SK-MEL-5 (cell line): ENCODE measurements around the gene PRKG1. TPM values are rescaled to one million over a fixed set of nuclear protein-coding genes. Genes with fewer than 3 reads are reported as not detected.
"Not testable (repeated sequence)": the region's sequence is repeated elsewhere in the genome, so short reads cannot be mapped to it uniquely, and the experiment has no call there.

Source experiments
- DNase-seq: peaks from one replicate; pipeline ENCODE4 v3.0.0-alpha.2; 2016; ENCODE audit warnings: low read depth, low spot score
- in situ Hi-C: cut with HindIII; loops from 2 replicates; pipeline ENCODE4 v1.10.0; 2016; ENCODE audit warnings: low sequenced_read_pairs, high pct_unique_total_duplicates, low pct_unique_long_range_greater_than_20kb
- total RNA-seq: library from RNA; depleted of rRNA; stranded (reverse); fragments of >200 nt; shearing (Covaris generic); gene quantifications from 2 replicates; pipeline ENCODE4 v1.2.3, GENCODE V29; 2014

Gene PRKG1
- total RNA-seq, 1 experiment from 2014 or later: 4.6 TPM

DNA sequence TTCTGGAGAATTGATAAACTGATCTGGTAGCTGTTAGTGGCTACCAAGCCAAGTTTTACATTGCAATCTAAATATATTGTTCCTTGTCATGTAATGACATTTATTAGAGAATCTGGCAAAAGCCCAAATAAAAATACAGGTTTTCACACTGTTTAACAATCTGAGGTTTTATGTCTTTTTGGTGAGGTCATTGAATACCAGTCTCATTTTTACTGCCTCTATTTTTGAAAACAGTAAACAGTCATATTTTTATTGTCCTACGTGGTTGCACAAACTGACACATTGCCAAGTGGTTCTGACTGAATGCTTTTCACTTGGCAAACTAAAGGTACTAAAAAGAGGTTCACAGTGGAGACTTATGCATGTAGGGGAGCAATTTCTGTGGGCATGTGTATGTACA lies 157.5 kb downstream of the PRKG1 start:
- in situ Hi-C loops: no loop called here

DNA sequence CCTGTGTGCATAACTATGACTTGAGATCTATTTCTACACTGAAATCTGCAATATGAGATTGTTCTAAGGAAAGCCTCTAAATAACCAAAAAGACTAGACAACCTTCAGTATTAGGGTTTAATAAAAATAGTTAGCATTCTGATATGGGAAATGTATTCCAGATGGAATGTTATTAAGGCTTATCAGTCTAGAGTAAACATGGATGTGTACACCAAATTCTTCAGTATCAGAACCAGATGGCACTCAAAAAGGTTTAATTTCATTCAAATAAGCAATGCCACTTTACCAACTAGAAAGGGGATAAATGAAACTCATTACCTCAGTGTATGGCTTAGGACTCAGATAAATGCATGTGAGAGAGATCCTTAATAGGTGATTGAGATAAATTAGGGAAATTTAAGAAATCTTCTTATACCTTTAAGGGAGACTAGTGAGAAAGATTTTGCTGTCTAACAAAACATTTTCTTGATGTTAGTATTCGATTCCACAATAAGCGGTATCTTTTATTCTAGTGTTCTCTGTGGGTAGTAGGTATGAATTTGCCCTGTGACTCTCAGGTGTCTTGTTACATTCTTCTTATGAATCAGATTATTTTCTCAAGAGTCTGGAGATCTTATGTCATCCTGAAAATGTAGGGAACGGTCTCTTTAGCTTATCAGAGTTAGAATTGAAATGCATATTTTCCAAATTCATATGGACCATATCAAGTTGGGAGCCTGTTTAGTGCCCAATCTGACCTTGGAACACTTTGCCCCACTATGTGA lies 159.2 kb downstream of the PRKG1 start:
- in situ Hi-C loops: no loop called here
- DNase-seq: no peak

More for the DNA sequence above, 157.5 kb downstream of the PRKG1 start:
- DNase-seq: no peak

DNA sequence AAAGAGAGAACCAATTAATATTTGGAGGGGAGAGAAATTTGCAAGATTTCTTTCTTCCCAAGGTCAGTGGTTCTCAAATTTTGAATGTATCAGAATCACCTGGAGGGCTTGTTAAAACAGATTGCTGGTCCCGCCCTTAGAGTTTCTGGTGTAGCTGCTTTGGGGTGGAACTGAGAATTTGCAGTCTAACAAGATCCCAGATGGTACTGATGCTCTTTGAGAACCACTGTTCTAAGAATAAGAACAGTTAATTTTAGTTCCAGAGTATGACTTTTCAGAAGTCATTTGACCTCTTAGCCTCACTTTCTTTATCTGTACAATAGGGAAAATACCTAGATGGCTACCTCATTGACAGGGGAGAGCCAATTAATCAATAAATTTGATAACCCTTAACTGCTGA lies 161.6 kb downstream of the PRKG1 start:
- DNase-seq: no peak
- in situ Hi-C loops: no loop called here

DNA sequence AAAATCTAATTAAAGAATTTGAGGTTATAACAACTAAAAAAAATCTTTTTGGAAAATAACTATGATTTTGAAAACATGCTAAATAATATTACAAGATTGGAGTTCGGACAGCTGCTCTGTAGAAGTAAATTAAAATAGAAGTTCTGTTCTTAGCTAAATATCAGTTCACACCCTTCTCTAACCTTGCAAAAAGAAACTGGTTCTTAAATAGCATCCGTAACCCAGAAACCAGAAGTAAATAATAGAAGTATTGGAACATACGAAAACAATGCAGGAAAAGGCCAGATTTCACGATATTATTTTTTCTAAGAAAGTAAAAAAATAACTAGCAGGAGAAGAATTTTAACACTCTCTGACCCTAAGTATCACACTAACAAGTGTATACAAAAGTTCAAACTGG lies 164.7 kb downstream of the PRKG1 start:
- in situ Hi-C loops: no loop called here
- DNase-seq: no peak

DNA sequence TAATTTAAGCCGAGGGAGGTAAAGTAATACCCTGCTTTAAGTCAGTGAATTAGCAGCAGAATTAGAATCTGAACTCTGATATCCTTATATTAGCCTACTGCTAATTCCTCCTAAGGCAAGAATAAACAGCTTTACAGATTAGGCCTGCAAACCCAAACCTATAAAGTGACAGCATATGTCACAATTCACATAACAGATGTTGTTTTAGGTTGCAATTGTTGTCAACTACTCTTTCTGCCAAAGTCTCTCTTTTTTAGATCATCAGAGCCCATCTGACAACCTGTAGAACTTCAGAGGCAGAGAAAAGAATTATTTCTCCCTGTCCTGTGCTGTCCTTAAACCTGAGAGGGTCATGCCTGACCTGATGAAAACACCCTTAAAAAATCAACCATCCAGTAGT lies 167.2 kb downstream of the PRKG1 start:
- DNase-seq: no peak
- in situ Hi-C loops: no loop called here

DNA sequence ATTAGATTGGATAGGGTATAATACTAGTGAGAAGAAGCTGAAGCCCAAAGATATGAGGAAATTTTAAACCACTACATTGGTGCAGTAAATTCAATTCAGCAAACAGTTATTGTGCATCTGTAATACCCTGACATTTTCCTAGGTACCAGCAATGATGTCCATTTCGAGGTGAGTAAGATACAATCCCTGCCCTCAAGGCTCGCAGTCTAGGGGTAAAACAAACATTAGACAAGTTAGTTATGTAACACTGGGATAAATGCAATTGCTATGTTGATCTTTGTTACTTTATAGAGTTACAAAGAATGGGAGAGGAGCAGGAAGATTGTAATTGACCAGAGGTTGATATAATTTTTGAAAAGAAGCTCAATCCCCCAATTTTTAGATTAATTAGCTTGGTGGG lies 168.1 kb downstream of the PRKG1 start:
- no peak for DNase-seq
- in situ Hi-C loops: no loop called here

DNA sequence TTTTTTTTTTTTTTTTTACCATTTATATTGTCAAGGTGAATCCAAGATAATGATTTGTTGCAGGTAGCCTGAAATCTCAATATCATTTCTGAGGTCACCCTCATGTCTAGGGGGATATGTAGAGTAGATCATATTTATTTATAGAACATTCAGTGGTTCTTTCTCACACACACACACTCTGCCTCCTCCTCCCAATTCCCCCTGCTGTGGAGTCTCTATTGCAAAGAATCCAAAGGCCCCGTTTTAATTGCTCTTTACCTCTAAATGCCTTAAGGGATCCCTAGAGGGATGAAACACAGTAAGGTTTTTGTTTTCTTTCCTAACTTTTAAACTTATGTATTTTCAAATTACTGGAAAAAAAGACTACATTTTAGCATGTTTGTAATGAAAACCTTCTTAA lies 170.0 kb downstream of the PRKG1 start:
- peak; percentile 3 for DNase-seq

DNA sequence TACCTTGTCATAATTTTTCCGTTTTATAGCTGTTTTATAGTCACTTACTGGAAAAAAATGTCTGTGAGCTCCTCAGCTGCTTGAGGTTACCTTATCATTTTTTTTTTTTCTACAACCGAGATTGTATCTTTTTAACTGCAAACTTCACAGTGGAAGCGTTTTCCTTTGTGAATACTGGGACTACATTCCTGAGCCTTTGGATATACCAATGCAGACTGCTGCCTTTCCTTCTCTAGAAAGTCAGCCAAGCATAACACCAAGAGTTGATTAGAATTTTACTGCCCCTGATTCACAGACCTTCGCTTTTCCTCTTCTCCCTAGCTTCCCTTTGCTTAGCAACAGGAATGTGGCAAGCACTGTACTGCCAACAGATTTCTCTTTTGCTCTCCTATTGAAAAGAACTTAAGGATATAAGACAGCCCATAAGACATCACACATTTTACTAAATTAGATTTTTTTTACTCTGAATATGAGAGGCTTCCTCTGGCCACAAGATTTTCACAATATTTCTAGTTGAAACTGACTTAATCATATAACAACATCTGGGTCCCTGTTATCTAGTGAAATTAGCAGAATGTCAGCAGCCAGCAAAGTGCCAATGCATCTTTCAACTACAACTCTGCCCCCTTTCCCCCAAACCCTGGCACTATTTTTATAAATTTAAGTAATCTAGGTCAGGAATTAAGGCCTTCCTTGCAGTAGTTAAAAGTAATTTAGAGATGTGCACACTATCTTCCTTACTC lies 170.6 kb downstream of the PRKG1 start:
- no peak for DNase-seq
- in situ Hi-C loops: no loop called here

More for the DNA sequence above, 170.0 kb downstream of the PRKG1 start:
- in situ Hi-C loops: no loop called here

DNA sequence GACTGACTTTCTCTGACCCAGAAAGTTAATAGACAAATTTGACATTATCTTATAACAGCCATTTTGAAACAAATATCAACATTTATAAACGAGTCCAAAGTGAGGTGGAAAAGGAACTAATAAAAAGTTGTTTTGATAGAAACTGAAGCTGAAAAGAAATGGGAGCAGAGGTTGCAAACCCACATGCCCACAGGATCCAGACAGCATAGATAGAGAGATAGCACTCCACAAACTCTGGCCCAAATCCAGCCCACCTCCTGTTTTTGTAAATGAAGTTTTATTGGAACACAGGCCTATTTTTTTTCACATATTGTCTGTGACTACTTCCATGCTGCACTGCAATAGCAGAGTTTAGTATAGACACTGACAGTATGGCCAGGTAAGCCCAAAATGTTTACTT lies 171.9 kb downstream of the PRKG1 start:
- in situ Hi-C loops: no loop called here
- DNase-seq: no peak

DNA sequence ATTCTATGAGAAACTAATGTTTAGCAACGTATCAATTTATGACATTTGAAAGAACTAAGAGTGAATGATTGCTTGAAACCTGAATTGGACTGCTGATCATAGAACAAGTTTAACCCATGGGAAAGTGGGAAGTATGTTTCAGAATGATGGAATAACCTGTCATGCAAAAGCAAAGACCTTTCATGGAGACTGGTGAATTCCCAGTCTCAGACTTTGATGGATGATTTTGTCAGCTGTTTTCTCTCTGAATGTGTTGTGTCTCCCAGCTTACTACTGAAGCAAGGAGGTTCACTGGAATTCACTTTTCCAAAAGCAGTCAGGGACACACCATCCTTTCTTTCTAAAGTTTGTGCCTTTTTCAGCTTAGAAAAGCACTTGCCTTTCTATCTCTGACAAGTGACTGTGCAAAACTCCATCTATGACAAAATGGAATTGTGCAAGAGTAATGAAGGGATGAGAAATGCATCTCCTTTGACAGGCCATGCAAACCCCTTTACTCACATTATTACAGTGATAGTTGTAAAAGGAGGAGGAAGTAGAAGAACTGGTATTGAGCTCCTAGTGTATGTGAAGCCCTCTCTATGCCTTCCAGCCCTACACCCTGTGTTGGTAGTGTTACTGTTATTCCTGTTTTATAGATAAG lies 176.1 kb downstream of the PRKG1 start:
- in situ Hi-C loops: no loop called here
- no peak for DNase-seq

DNA sequence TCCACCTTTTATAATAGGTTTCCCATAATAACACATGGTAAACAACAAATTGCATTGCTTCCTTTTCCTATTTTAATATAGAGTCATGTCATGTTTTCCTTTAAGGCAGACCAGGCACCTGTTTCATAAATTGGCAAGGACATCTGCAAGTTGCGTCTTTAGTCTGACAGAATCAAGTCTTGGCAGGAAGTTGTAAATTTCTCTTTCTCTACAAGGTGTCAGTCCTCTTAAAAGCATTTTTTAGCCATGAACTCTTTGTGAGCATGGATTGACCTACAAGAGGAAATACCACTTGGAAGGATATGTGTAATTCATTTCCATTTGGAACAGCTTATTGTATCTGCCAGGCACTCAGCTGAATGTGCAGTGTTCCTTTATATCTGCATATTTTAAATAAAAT lies 176.8 kb downstream of the PRKG1 start:
- in situ Hi-C loops: no loop called here
- DNase-seq: no peak

DNA sequence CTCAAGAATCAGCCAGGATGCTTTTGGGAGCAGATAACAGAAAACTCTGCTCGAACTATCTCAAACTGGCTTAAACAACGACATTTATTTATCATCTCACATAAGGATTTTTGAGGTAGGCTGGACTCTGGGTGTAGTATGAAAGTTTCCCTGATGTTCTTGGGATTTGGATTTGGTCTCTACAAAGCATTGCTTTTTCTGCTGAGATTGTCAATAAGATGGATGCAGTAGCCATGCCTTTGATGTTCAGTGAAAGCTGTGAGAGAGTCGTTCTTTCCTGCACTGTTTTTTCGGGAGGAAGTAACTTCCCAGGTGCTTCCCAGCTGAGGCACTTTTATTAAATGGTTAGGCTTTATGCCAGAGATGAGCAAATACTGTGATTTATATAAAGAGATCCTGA lies 181.1 kb downstream of the PRKG1 start:
- in situ Hi-C loops: no loop called here
- DNase-seq: no peak

DNA sequence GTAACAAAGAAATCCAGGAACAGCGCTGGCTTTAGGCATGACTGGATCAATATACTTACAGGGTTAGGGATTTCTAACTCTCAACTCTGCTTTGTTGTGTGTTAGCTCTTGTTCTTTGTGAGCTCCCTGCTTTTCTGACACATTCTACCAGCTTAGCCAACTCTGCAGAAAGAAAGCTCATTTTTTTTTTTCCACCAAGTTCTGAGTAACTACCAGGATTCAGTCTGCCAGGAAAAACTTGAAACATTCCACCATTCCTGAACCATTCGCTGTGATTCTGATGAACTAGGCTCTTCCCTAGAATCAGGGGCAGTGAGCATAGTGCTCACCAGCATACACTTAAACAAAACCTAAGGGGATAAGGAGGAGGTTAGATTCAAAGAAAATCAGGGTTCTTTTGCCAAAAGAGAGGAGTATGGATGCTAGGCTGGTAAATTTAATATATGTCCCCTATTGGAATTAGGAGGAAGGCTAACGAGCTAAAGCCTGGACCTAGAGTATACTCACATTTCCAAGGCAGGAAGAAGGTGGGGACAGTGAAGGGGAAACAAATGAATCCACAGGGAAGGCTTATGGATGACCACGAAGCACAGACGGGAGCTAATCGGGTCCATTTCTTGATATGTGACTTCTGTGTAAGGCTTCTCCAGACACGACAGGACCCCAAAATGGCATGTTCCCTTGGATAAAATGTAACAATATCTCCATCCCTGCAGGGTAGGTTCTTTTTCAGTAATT lies 183.4 kb downstream of the PRKG1 start:
- DNase-seq: no peak
- in situ Hi-C loops: no loop called here

DNA sequence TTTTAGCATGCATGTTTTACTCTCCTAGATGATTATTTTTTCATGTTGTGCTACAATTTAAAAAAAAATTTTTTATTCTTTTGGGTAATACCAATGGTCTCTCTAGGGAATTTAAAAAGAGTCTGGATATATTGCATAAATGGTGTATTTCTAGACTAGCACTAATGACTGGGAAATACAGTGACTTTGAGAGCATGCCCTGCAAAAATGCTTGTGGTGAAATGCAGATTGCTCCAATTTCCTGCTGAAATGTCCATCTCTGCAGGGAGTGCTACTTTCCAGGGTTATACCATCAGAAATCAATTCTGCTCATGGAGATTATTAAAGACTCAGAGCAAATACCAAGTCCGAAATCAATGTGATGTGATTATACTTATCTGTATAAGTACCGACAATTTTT lies 186.1 kb downstream of the PRKG1 start:
- in situ Hi-C loops: no loop called here
- DNase-seq: no peak

DNA sequence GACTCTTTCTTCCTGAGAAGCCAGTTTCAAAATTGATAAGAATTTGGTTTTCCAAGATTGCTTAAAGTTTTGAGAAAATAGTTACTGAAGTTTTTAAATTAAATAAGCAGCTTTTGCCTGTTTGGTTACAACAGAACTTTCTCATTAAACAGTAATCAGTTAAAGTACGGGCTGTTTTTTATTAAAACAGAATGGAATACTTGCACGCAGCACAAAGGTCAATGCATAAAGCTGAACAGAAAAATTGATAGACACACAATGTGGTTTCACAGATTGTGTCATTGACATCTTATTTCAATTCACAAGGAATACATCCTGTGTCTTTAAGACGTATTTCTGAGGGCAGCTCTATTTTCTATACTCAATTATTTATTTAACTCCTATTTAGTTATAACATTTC lies 192.2 kb downstream of the PRKG1 start:
- DNase-seq: no peak
- in situ Hi-C loops: no loop called here

DNA sequence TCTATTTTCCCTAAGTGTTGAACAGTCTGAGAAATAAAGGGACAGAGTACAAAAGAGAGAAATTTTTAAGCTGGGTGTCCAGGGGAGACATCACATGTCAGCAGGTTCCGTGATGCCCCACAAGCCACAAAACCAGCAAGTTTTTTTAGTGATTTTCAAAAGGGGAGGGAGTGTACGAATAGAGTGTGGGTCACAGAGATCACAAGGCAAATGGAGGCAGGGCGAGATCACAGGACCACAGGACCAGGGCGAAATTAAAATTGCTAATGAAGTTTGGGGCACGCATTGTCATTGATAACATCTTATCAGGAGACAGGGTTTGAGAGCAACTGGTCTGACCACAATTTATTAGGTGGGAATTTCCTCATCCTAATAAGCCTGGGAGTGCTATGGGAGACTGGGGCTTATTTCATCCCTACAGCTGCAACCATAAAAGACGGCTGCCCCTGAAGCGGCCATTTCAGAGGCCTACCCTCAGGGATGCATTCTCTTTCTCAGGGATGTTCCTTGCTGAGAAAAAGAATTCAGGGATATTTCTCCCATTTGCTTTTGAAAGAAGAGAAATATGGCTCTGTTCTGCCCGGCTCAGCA lies 193.8 kb downstream of the PRKG1 start:
- in situ Hi-C loops, DNase-seq: not testable (repeated sequence)

DNA sequence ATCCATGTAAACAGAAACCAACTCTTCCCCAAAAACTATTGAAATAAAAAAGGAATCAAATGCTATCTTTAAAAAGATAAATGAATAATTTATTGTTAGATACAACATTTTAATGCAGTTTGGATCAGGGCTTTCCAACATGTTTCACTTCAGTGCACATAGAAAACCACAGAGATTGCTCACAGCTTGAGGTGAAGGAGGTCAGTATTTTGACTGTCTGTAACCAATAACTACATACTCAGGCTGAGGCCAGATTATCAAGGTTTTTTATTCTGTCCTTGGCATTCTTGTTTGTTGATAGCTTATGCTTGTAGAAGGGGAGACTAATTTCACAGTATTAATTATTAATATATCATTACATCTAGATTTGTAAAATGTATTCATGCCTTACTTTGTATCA lies 195.5 kb downstream of the PRKG1 start:
- in situ Hi-C loops: no loop called here
- no peak for DNase-seq
